Dendritic cell treated with granulocyte-macrophage colony-stimulating factor and Interleukin-4, amounts not matched to agents 40 ng/mL and 50 ng/mL, for 4 days (primary cell): Measurements from ENCODE around the gene ERP44.

Experiments used
- H3K27ac Mint-ChIP-seq: one replicate; pipeline ENCODE4 v1.8.0; 2022; ENCODE audit warnings: mild to moderate bottlenecking, mixed read lengths
- H3K27me3 Mint-ChIP-seq: one replicate; pipeline ENCODE4 v1.8.0; 2022; ENCODE audit warnings: mild to moderate bottlenecking, mixed read lengths
- H3K36me3 Mint-ChIP-seq: one replicate; pipeline ENCODE4 v1.8.0; 2022; ENCODE audit warnings: low read depth, mixed read lengths
- H3K4me1 Mint-ChIP-seq: one replicate; pipeline ENCODE4 v1.8.0; 2022; ENCODE audit warnings: low read depth, mixed read lengths
- H3K4me3 Mint-ChIP-seq: one replicate; pipeline ENCODE4 v1.8.0; 2022; ENCODE audit warnings: mild to moderate bottlenecking, moderate library complexity, mixed read lengths
- H3K9me3 Mint-ChIP-seq: one replicate; pipeline ENCODE4 v1.8.0; 2022; ENCODE audit warnings: mixed read lengths
- intact Hi-C: fragments of 100-400 bp; cut with micrococcal nuclease; formaldehyde crosslinking; loops from one replicate; pipeline ENCODE4 v1.15.0; 2022

ERP44 gene

GRCh38 chr9:99955606-99956005 is 143.2 kb downstream of the ERP44 start:
- Mint-ChIP-seq H3K36me3 (peaks cover 16% of the 10 kb centered on the region), H3K27me3 (no peaks in the 10 kb centered on the region), H3K4me1 (no peaks in the 10 kb centered on the region), H3K9me3 (no peaks in the 10 kb centered on the region), H3K27ac (no peak overlapping the region), H3K4me3 (no peak overlapping the region)
- intact Hi-C loops = no loop called here

- H3K36me3 Mint-ChIP-seq = peaks cover 12% of the 10 kb centered on the region
These were observed 144.0 kb downstream of the ERP44 start for GRCh38 chr9:99954819-99955218.

GRCh38 chr9:99953861-99954507 is 144.8 kb downstream of the ERP44 start:
- no peak overlapping the region for H3K27ac Mint-ChIP-seq
- intact Hi-C loops = no loop called here
- no peak overlapping the region for H3K4me3 Mint-ChIP-seq
- H3K4me1 Mint-ChIP-seq = no peaks in the 10 kb centered on the region
- no peaks in the 10 kb centered on the region for H3K27me3 Mint-ChIP-seq
- peaks cover 12% of the 10 kb centered on the region for H3K36me3 Mint-ChIP-seq
- H3K9me3 Mint-ChIP-seq = no peaks in the 10 kb centered on the region

More at GRCh38 chr9:99954819-99955218, 144.0 kb downstream of the ERP44 start:
- Mint-ChIP-seq H3K9me3 (no peaks in the 10 kb centered on the region), H3K4me1 (no peaks in the 10 kb centered on the region), H3K27me3 (no peaks in the 10 kb centered on the region), H3K27ac (no peak overlapping the region), H3K4me3 (no peak overlapping the region)
- intact Hi-C loops = no loop called here

GRCh38 chr9:99948896-99949295 is 149.9 kb downstream of the ERP44 start:
- no peak overlapping the region for H3K4me3 Mint-ChIP-seq
- no peaks in the 10 kb centered on the region for H3K9me3 Mint-ChIP-seq
- H3K27me3 Mint-ChIP-seq = no peaks in the 10 kb centered on the region
- no peak overlapping the region for H3K27ac Mint-ChIP-seq
- peaks cover 7% of the 10 kb centered on the region for H3K36me3 Mint-ChIP-seq
- intact Hi-C loops = no loop called here
- no peaks in the 10 kb centered on the region for H3K4me1 Mint-ChIP-seq

DNA sequence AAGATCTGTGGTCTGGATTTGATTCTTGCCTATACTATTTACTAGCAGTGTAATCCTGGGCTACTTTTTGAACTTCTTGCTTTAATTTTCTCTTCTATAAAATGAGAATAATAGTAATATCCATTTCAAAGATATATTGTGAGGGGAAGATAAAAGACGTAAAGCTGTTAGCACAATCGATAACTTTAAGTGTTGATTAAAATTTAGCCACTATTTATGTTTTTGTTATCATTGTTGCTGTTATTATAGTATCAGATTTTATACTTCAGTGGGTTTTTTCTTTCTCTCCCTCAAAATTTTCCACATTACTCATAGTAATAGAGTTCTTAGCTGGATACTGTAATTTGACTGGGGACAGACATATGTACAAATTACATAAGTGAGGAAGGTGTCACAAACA is 150.3 kb downstream of the ERP44 start:
- intact Hi-C loops = no loop called here
- no peak overlapping the region for H3K27ac Mint-ChIP-seq
- H3K9me3 Mint-ChIP-seq = no peaks in the 10 kb centered on the region
- H3K27me3 Mint-ChIP-seq = no peaks in the 10 kb centered on the region
- H3K4me1 Mint-ChIP-seq = no peaks in the 10 kb centered on the region
- no peak overlapping the region for H3K4me3 Mint-ChIP-seq
- peaks cover 7% of the 10 kb centered on the region for H3K36me3 Mint-ChIP-seq

- Mint-ChIP-seq H3K4me1 (no peaks in the 10 kb centered on the region), H3K4me3 (no peak overlapping the region), H3K9me3 (no peaks in the 10 kb centered on the region), H3K27ac (no peak overlapping the region), H3K36me3 (peaks cover 7% of the 10 kb centered on the region), H3K27me3 (no peaks in the 10 kb centered on the region)
- intact Hi-C loops = no loop called here
These were observed 151.4 kb downstream of the ERP44 start for GRCh38 chr9:99947395-99947794.

GRCh38 chr9:99936947-99937587 is 161.7 kb downstream of the ERP44 start:
- H3K27ac Mint-ChIP-seq = no peak overlapping the region

DNA sequence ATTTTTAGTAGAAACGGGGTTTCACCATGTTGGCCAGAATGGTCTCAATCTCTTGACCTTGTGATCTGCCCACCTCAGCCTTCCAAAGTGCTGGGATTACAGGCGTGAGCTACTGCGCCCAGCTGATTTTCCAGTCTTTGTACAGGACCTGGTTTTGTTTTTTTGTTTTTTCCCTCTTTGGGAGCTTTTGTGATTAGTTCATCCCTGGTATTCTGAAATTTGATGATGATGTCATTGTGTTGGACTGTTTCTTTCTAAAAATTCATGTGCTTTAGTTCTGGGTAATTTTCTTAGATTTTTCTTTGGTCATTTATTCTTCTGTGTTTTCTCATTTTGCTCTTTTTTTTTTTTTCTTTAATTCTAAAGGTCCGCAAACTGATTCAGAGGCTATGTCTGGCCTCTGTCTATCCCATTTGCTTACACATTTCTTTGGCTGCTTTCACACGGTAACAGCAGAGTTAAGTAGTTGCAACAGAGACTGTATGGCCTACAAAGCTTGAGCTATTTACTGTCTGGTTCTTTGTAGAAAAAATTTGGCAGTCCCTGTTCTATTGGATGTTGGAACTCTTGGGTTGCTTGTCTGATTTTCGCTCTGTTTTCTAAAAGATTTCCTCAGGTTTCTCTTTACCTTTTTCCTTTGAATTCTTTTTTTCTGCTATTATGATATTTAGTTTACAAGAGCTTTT is 167.5 kb downstream of the ERP44 start:
- no peaks in the 10 kb centered on the region for H3K4me1 Mint-ChIP-seq
- H3K27me3 Mint-ChIP-seq = no peaks in the 10 kb centered on the region

More at GRCh38 chr9:99936947-99937587, 161.7 kb downstream of the ERP44 start:
- Mint-ChIP-seq H3K9me3 (peaks cover 17% of the 10 kb centered on the region), H3K36me3 (peaks cover 16% of the 10 kb centered on the region), H3K27me3 (no peaks in the 10 kb centered on the region), H3K4me3 (no peak overlapping the region), H3K4me1 (no peaks in the 10 kb centered on the region)
- intact Hi-C loops = no loop called here

DNA sequence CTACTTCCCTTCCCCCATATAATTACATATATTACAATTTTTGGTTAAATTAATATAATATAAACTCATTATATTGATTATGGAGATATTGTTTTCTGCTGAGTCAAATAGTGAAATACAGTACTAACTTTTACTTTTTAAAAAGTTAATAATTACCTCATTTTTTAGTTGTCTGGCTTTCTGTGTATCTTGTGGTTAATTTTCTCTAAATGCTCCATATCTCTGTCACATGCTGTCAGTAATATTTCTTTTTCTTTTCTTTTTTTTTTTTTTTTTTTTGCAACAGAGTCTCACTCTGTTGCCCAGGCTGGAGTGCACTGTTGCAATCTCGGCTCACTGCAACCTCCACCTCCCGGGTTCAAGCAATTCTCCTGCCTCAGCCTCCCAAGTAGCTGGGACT is 169.1 kb downstream of the ERP44 start:
- Mint-ChIP-seq H3K27me3 (no peaks in the 10 kb centered on the region), H3K4me3 (no peak overlapping the region), H3K9me3 (peaks cover 17% of the 10 kb centered on the region), H3K36me3 (peaks cover 42% of the 10 kb centered on the region), H3K27ac (no peak overlapping the region), H3K4me1 (no peaks in the 10 kb centered on the region)
- intact Hi-C loops = no loop called here

More for the DNA sequence above, 167.5 kb downstream of the ERP44 start:
- Mint-ChIP-seq H3K4me3 (no peak overlapping the region), H3K36me3 (peaks cover 27% of the 10 kb centered on the region), H3K27ac (no peak overlapping the region), H3K9me3 (peaks cover under 1% of the 10 kb centered on the region)
- intact Hi-C loops = no loop called here
